Neural progenitor cell (in vitro differentiated cells): ENCODE results near the gene PIK3CD. TPM values are rescaled to one million over a fixed set of nuclear protein-coding genes. Genes with fewer than 3 reads are reported as not detected.

Experiments used
- DNase-seq: peaks from one replicate; pipeline ENCODE4 v3.0.0-alpha.2; 2016; ENCODE audit warnings: low spot score
- H2AFZ ChIP-seq: fragments of 200-600 bp; sonication (generic); replicated peaks from 2 replicates; pipeline ENCODE4 v1.6.1; 2016; ENCODE audit warnings: antibody characterized with exemption
- H3F3A ChIP-seq: fragments of 200-600 bp; sonication (generic); 2 replicates; pipeline ENCODE4 v1.6.1; 2016; ENCODE audit warnings: antibody characterized with exemption, low read depth
- H3K27ac ChIP-seq: fragments of 200-600 bp; sonication (generic); 2 replicates; pipeline ENCODE4 v1.5.1; 2016; ENCODE audit warnings: mild to moderate bottlenecking
- H3K27me3 ChIP-seq: fragments of 200-600 bp; sonication (generic); 2 replicates; pipeline ENCODE4 v1.6.1; 2016; ENCODE audit warnings: mild to moderate bottlenecking, moderate library complexity
- H3K36me3 ChIP-seq: fragments of 200-600 bp; sonication (generic); 2 replicates; pipeline ENCODE4 v1.5.1; 2016
- H3K4me1 ChIP-seq: fragments of 200-600 bp; sonication (generic); 2 replicates; pipeline ENCODE4 v1.6.1; 2016; ENCODE audit warnings: mixed run types
- H3K4me2 ChIP-seq: fragments of 200-600 bp; sonication (generic); 2 replicates; pipeline ENCODE4 v1.6.1; 2016
- H3K4me3 ChIP-seq: fragments of 200-600 bp; sonication (generic); 2 replicates; pipeline ENCODE4 v1.5.1; 2016
- H3K79me2 ChIP-seq: fragments of 200-600 bp; sonication (generic); 2 replicates; pipeline ENCODE4 v1.6.1; 2016; ENCODE audit warnings: low read depth
- H3K9ac ChIP-seq: fragments of 200-600 bp; sonication (generic); 2 replicates; pipeline ENCODE4 v1.6.1; 2016
- H3K9me3 ChIP-seq: fragments of 200-600 bp; sonication (generic); 2 replicates; pipeline ENCODE4 v1.5.1; 2016; ENCODE audit warnings: low read depth
- H4K20me1 ChIP-seq: fragments of 200-600 bp; sonication (generic); 2 replicates; pipeline ENCODE4 v1.6.1; 2016; ENCODE audit warnings: low read depth
- H3K27ac Mint-ChIP-seq: 3 replicates; pipeline ENCODE4 v1.8.0; 2021; ENCODE audit warnings: mixed read lengths
- H3K27me3 Mint-ChIP-seq: 2 replicates; pipeline ENCODE4 v1.8.0; 2022; ENCODE audit warnings: low read depth, mild to moderate bottlenecking, inconsistent platforms, moderate library complexity, mixed read lengths; ENCODE audit not compliant: insufficient read depth
- H3K36me3 Mint-ChIP-seq: 3 replicates; pipeline ENCODE4 v1.8.0; 2021; ENCODE audit warnings: mixed read lengths
- H3K4me1 Mint-ChIP-seq: 3 replicates; pipeline ENCODE4 v1.8.0; 2021; ENCODE audit warnings: mixed read lengths
- H3K4me3 Mint-ChIP-seq: 3 replicates; pipeline ENCODE4 v1.8.0; 2021; ENCODE audit warnings: mild to moderate bottlenecking, moderate library complexity, mixed read lengths
- H3K9me3 Mint-ChIP-seq: 3 replicates; pipeline ENCODE4 v1.8.0; 2020; ENCODE audit warnings: mixed read lengths
- EZH2 ChIP-seq: fragments of 200-600 bp; sonication (generic); IDR thresholded peaks from 2 replicates; pipeline ENCODE4 v1.6.1; 2017; ENCODE audit warnings: antibody characterized with exemption, mild to moderate bottlenecking, moderate library complexity
- EZH2phosphoT487 ChIP-seq: fragments of 200-600 bp; sonication (generic); IDR thresholded peaks from 2 replicates; pipeline ENCODE4 v1.6.1; 2017; ENCODE audit warnings: antibody characterized with exemption
- total RNA-seq: library from RNA; depleted of rRNA; stranded (reverse); fragments of >200 nt; gene quantifications from 2 replicates; pipeline ENCODE4 v1.2.3, GENCODE V29; 2015; ENCODE audit warnings: low replicate concordance
- TF ChIP-seq, protein P1 (sequence below): fragments of 200-600 bp; sonication (generic); IDR thresholded peaks from 2 replicates; pipeline ENCODE4 v1.5.1; 2017; ENCODE audit warnings: antibody characterized with exemption, mild to moderate bottlenecking

PIK3CD gene
- total RNA-seq, 1 donor from 2014 or later = 5.0 TPM

DNA sequence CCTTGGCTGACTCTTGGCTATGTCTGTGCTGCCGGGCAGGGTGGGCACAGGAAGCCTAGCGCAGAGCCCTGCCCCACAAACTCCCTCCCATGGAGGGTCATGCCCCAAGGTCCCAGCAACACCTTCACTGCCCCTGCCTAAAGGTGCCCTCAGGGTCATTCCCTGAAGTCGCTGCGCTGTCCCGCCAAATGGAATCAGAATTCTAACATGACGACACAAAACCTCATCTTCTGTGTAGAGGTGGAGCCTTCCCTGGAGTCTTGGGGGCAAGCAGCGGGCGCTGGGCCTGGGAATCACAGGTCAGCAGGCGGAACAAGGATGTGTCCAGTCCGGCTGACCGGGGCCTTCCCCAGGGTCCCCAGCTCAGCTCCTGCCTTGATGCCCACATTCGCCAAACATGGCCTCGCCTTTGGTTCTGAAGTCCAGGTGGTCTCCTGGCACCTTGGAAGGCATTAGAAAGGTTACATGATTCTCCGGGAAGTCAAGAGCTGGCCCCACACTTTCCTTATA is 45.5 kb upstream of the PIK3CD start:
- Mint-ChIP-seq H3K4me3 (peak overlapping the region; percentile 27), H3K36me3 (peaks cover 9% of the 10 kb centered on the region), H3K9me3 (no peaks in the 10 kb centered on the region), H3K27ac (no peak overlapping the region), H3K27me3 (peaks cover 4% of the 10 kb centered on the region), H3K4me1 (no peaks in the 10 kb centered on the region)
- Histone ChIP-seq H2AFZ (no peak overlapping the region), H3K4me3 (no peak overlapping the region), H3K27me3 (no peaks in the 10 kb centered on the region), H3K9ac (no peak overlapping the region), H3K4me2 (no peak overlapping the region), H3K9me3 (no peaks in the 10 kb centered on the region), H3K79me2 (no peaks in the 10 kb centered on the region), H4K20me1 (peaks cover 9% of the 10 kb centered on the region), H3F3A (no peaks in the 10 kb centered on the region), H3K36me3 (no peaks in the 10 kb centered on the region), H3K27ac (no peak overlapping the region), H3K4me1 (no peaks in the 10 kb centered on the region)
- DNase-seq = no peak
- TF ChIP-seq, protein P1, sequence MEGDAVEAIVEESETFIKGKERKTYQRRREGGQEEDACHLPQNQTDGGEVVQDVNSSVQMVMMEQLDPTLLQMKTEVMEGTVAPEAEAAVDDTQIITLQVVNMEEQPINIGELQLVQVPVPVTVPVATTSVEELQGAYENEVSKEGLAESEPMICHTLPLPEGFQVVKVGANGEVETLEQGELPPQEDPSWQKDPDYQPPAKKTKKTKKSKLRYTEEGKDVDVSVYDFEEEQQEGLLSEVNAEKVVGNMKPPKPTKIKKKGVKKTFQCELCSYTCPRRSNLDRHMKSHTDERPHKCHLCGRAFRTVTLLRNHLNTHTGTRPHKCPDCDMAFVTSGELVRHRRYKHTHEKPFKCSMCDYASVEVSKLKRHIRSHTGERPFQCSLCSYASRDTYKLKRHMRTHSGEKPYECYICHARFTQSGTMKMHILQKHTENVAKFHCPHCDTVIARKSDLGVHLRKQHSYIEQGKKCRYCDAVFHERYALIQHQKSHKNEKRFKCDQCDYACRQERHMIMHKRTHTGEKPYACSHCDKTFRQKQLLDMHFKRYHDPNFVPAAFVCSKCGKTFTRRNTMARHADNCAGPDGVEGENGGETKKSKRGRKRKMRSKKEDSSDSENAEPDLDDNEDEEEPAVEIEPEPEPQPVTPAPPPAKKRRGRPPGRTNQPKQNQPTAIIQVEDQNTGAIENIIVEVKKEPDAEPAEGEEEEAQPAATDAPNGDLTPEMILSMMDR = no peak
- TF ChIP-seq EZH2 (no peak), EZH2phosphoT487 (no peak)

DNA sequence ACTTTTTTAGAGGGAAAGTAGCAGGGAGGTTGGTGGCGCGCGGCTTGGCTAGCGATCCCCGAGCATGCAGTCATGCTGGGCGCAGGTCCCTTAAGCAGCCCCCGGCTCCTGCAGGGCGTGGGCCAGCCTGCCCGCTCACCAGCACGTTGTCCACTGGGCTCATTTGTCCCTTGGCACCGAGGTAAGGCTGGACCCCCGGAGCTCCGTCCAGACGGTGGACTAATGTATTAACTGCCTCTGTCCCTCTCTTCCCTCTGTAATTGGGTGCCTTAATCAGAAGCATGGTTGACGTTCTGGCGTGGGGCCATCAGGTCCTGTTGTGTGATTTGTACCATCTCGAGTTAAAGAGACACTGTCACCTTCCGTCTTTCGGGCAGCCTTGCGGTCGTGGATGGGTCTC is 45.1 kb upstream of the PIK3CD start:
- H3K27me3 ChIP-seq = no peaks in the 10 kb centered on the region
- Mint-ChIP-seq H3K36me3 (peaks cover 9% of the 10 kb centered on the region), H3K9me3 (no peaks in the 10 kb centered on the region), H3K27ac (no peak overlapping the region), H3K4me3 (no peak overlapping the region), H3K4me1 (no peaks in the 10 kb centered on the region), H3K27me3 (peaks cover 4% of the 10 kb centered on the region)
- no peaks in the 10 kb centered on the region for H3F3A ChIP-seq
- H2AFZ ChIP-seq = no peak overlapping the region
- H3K4me3 ChIP-seq = no peak overlapping the region
- H4K20me1 ChIP-seq = peaks cover 9% of the 10 kb centered on the region
- no peaks in the 10 kb centered on the region for H3K36me3 ChIP-seq
- H3K9me3 ChIP-seq = no peaks in the 10 kb centered on the region
- no peak overlapping the region for H3K9ac ChIP-seq
- no peaks in the 10 kb centered on the region for H3K79me2 ChIP-seq
- H3K4me1 ChIP-seq = no peaks in the 10 kb centered on the region
- no peak overlapping the region for H3K27ac ChIP-seq
- TF ChIP-seq EZH2 (no peak), EZH2phosphoT487 (no peak)
- TF ChIP-seq, protein P1 = no peak
- DNase-seq = no peak
- no peak overlapping the region for H3K4me2 ChIP-seq

GRCh38 chr1:9606948-9607347 is 44.6 kb upstream of the PIK3CD start:
- Histone ChIP-seq H3K27me3 (no peaks in the 10 kb centered on the region), H3F3A (no peaks in the 10 kb centered on the region), H3K36me3 (no peaks in the 10 kb centered on the region), H3K4me1 (no peaks in the 10 kb centered on the region), H3K9ac (no peak overlapping the region), H3K9me3 (no peaks in the 10 kb centered on the region), H3K4me2 (no peak overlapping the region), H2AFZ (no peak overlapping the region), H3K79me2 (no peaks in the 10 kb centered on the region), H3K4me3 (no peak overlapping the region), H3K27ac (no peak overlapping the region), H4K20me1 (peaks cover 9% of the 10 kb centered on the region)
- H3K9me3 Mint-ChIP-seq = no peaks in the 10 kb centered on the region
- TF ChIP-seq EZH2phosphoT487 = no peak
- TF ChIP-seq, protein P1 = no peak
- no peak for TF ChIP-seq EZH2
- peaks cover 9% of the 10 kb centered on the region for H3K36me3 Mint-ChIP-seq
- no peak for DNase-seq
- H3K27me3 Mint-ChIP-seq = peaks cover 4% of the 10 kb centered on the region
- H3K4me1 Mint-ChIP-seq = no peaks in the 10 kb centered on the region
- H3K4me3 Mint-ChIP-seq = no peak overlapping the region
- H3K27ac Mint-ChIP-seq = no peak overlapping the region
